Measurements from ENCODE around the gene DIPK1B. TPM values are rescaled to one million over a fixed set of nuclear protein-coding genes. Genes with fewer than 3 reads are reported as not detected.

Gene DIPK1B
- total and polyA plus RNA-seq, 2 experiments from 2014 or later: 18.7 to 60.0 TPM

DNA sequence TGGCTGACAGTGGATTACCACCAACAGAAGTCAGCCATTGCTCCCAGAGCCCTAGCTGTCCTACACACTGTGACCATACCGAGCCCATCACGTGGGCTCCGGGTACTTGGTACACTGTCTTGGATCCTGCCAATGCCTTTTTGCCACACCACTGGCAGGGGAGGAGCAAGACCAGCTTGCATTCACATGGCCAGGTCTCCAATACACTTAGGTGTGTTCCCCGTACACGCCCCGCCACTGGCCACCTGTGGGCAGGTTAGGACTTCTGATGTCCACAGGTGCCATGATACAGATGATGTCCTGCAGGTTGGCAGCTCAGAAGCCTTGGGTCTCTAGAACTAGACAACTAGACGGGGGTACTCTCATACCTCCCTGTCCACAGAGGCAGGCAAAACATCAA is 5.4 kb upstream of the DIPK1B start:
- no peak for ATAC-seq
- no peak for TF ChIP-seq EZH2 (IDR thresholded peaks at IDR 0.05; ENCODE audit: low read depth, unreplicated experiment)
- no peak for TF ChIP-seq REST (IDR thresholded peaks at IDR 0.05; ENCODE audit: unreplicated experiment)
- no peak for TF ChIP-seq EZH2phosphoT487 (IDR thresholded peaks at IDR 0.05; ENCODE audit: unreplicated experiment)
- no peak for TF ChIP-seq NANOG (IDR thresholded peaks at IDR 0.05; ENCODE audit: borderline replicate concordance)
- TF ChIP-seq, protein P1, sequence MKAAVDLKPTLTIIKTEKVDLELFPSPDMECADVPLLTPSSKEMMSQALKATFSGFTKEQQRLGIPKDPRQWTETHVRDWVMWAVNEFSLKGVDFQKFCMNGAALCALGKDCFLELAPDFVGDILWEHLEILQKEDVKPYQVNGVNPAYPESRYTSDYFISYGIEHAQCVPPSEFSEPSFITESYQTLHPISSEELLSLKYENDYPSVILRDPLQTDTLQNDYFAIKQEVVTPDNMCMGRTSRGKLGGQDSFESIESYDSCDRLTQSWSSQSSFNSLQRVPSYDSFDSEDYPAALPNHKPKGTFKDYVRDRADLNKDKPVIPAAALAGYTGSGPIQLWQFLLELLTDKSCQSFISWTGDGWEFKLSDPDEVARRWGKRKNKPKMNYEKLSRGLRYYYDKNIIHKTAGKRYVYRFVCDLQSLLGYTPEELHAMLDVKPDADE (IDR thresholded peaks at IDR 0.05): no peak
- TF ChIP-seq CTCF (conservative IDR thresholded peaks at IDR 0.05; ENCODE audit: low read depth in 2 of 2): no peak
- TF ChIP-seq, protein P2, sequence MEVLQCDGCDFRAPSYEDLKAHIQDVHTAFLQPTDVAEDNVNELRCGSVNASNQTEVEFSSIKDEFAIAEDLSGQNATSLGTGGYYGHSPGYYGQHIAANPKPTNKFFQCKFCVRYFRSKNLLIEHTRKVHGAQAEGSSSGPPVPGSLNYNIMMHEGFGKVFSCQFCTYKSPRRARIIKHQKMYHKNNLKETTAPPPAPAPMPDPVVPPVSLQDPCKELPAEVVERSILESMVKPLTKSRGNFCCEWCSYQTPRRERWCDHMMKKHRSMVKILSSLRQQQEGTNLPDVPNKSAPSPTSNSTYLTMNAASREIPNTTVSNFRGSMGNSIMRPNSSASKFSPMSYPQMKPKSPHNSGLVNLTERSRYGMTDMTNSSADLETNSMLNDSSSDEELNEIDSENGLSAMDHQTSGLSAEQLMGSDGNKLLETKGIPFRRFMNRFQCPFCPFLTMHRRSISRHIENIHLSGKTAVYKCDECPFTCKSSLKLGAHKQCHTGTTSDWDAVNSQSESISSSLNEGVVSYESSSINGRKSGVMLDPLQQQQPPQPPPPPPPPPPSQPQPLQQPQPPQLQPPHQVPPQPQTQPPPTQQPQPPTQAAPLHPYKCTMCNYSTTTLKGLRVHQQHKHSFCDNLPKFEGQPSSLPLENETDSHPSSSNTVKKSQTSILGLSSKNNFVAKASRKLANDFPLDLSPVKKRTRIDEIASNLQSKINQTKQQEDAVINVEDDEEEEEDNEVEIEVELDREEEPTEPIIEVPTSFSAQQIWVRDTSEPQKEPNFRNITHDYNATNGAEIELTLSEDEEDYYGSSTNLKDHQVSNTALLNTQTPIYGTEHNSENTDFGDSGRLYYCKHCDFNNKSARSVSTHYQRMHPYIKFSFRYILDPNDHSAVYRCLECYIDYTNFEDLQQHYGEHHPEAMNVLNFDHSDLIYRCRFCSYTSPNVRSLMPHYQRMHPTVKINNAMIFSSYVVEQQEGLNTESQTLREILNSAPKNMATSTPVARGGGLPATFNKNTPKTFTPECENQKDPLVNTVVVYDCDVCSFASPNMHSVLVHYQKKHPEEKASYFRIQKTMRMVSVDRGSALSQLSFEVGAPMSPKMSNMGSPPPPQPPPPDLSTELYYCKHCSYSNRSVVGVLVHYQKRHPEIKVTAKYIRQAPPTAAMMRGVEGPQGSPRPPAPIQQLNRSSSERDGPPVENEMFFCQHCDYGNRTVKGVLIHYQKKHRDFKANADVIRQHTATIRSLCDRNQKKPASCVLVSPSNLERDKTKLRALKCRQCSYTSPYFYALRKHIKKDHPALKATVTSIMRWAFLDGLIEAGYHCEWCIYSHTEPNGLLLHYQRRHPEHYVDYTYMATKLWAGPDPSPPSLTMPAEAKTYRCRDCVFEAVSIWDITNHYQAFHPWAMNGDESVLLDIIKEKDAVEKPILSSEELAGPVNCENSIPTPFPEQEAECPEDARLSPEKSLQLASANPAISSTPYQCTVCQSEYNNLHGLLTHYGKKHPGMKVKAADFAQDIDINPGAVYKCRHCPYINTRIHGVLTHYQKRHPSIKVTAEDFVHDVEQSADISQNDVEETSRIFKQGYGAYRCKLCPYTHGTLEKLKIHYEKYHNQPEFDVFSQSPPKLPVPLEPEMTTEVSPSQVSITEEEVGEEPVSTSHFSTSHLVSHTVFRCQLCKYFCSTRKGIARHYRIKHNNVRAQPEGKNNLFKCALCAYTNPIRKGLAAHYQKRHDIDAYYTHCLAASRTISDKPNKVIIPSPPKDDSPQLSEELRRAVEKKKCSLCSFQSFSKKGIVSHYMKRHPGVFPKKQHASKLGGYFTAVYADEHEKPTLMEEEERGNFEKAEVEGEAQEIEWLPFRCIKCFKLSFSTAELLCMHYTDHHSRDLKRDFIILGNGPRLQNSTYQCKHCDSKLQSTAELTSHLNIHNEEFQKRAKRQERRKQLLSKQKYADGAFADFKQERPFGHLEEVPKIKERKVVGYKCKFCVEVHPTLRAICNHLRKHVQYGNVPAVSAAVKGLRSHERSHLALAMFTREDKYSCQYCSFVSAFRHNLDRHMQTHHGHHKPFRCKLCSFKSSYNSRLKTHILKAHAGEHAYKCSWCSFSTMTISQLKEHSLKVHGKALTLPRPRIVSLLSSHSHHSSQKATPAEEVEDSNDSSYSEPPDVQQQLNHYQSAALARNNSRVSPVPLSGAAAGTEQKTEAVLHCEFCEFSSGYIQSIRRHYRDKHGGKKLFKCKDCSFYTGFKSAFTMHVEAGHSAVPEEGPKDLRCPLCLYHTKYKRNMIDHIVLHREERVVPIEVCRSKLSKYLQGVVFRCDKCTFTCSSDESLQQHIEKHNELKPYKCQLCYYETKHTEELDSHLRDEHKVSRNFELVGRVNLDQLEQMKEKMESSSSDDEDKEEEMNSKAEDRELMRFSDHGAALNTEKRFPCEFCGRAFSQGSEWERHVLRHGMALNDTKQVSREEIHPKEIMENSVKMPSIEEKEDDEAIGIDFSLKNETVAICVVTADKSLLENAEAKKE (CRISPR knock-in tag; IDR thresholded peaks at IDR 0.05): no peak
- TF ChIP-seq POLR2AphosphoS5 (IDR thresholded peaks at IDR 0.05; ENCODE audit: low read depth): no peak
- TF ChIP-seq CREB1 (CRISPR knock-in tag; IDR thresholded peaks at IDR 0.05; ENCODE audit: low read depth): no peak
- TF ChIP-seq ZNF331 (CRISPR knock-in tag; IDR thresholded peaks at IDR 0.05; ENCODE audit: low read depth): no peak
- no peak overlapping the region for H3K27ac Mint-ChIP-seq

More for the DNA sequence above, 5.4 kb upstream of the DIPK1B start:
- peaks cover 17% of the 10 kb centered on the region for H3K27me3 Mint-ChIP-seq (ENCODE audit: insufficient read depth, low read depth, poor library complexity)
- no peaks in the 10 kb centered on the region for H3K4me1 Mint-ChIP-seq
- Histone ChIP-seq H3K36me3 (ENCODE audit: insufficient read depth) (no peaks in the 10 kb centered on the region), H3F3A (replicated peaks; ENCODE audit: low read depth) (0 out of 2 replicates have a peak, but pooled peaks cover 7% of the 10 kb centered on the region), H3K79me2 (replicated peaks; ENCODE audit: insufficient read depth) (no peaks in the 10 kb centered on the region), H4K20me1 (replicated peaks; ENCODE audit: insufficient read depth) (no peaks in the 10 kb centered on the region), H3K4me2 (no peak overlapping the region), H3K4me3 (no peak overlapping the region), H2AFZ (no peak overlapping the region), H3K27ac (ENCODE audit: low read depth) (no peak overlapping the region), H3K4me1 (ENCODE audit: insufficient read depth) (peaks cover 4% of the 10 kb centered on the region; the same call in 1 of the 2 replicates), H3K27me3 (ENCODE audit: insufficient read depth) (peaks cover 13% of the 10 kb centered on the region), H3K9me2 (ENCODE audit: insufficient read depth) (no peaks in the 10 kb centered on the region)
- H3K36me3 Mint-ChIP-seq (ENCODE audit: low read depth): no peaks in the 10 kb centered on the region
- H3K9me3 Mint-ChIP-seq: no peaks in the 10 kb centered on the region
- DNase-seq (ENCODE audit: low spot score): no peak
- H3K4me3 Mint-ChIP-seq: no peak overlapping the region

Measured in GM23338 (cell line).